Right forelimb (tissue), 1 donor: ENCODE data around the gene LIPC.

Experiments
- DNase-seq: peaks from one replicate; pipeline ENCODE4 v3.0.0-alpha.2; 2018

The LIPC gene

DNA sequence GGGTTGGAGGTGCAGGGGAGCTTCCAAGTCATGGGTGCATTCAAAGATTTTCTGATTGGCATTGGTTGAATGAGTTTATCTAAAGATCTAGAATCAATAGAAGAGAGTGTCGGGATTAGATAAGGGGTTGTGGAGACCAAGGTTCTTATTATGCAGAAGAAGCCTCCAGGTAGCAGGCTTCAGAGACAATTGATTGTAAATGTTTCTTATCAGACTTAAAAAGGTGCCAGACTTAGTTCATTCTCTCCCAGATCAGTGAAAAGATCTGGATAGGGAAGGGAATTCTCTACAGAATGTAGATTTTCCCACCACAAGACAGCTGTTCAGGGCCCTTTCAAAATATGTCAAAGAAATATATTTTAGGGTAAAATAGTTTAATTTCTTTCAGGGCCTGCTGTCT lies 129.5 kb downstream of the LIPC start:
- DNase-seq: no peak

DNA sequence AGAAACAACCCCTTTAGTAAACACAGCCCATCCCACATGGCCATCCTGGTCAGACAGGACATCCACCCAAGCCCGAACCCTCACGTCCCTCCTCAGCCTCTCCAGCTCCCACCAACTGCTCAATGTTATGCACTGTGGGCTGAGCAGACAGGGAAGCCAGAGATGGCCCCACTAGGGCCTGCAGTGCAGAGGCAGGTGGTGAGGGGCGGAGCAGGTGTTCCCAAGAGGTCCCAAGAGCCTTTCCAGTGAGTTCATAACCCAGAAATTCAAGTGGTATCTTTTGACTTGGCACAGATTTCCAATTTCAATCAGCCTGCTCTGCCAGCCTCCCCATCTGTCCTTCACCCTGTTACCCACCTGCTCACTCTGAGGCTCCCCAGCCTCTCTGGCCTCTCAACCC lies 130.3 kb downstream of the LIPC start:
- DNase-seq: no peak

DNA sequence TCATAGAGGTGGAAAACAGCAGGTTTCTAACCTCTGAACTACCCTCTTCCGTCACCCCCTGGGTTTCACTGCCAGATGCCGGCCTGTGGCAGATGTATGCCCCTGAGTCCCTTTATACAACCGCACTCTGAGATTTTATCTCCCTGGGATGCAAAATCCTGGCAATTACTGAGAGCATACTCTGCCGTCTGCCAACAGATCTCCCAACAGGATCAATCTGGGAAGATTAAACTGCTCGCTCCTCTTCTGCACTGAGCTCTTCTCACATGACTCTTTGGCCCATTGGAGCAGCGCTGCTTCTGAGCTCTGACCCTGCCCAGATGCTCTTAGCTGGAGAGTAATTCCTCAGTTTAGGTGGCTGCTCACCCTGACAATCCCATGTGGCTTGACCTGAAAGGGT lies 133.2 kb downstream of the LIPC start:
- no peak for DNase-seq

DNA sequence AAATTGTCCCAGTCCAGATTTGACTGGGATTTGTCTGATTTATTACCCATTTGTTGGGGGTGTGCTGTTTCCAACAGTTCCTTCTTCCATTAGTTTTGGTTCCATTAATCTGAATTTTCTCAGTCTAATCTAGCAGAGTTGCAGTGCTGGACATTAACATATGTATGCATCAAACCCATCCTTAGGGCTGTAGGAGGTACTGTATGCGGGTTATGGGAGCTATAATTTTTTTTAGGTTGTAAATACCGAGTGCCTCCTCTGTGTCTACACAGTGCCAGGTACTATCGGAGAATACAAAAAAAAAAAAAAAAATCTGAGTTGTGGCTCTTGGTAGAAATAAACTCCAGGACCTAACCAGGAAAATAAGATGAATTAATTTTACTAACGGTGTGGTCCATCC lies 133.8 kb downstream of the LIPC start:
- DNase-seq: no peak

DNA sequence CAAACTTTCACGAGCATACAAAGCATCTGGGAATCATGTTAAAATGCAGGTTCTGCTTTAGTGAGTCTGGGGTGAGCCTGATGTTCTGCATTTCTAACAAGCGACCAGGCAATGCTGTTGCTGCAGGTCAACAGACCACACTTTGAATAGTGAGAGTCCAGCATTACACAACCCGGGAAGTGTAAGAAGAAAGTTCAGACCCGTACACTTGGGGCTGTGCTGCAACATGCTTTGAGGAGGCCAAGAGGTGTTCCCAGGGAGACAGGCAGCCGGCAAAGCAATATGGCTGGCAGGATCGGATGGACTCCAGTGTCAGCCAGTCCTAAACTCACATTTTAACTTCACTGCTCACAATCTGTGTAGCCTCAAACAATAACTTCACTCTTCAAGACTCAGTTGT lies 134.2 kb downstream of the LIPC start:
- DNase-seq: no peak

DNA sequence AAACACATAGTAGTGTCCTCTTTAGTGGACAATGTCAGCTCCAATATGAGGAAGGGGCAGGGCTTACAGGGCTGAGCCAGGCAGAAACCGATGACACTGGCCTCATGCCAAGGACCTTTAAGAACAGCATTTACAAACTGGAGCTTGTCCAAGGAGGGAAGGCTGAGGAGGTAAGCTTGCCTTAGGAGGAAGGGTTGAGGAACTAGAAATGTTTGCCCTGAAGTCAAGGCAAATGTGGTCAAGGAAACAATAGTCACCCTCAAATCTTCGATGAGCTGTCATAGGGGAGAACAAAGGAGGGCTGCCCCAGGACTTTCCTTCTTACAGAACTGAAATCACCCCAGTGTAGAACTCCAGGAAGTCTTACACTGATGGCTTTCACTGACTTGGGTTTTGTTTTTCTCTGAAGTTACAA lies 136.4 kb downstream of the LIPC start:
- DNase-seq: no peak

DNA sequence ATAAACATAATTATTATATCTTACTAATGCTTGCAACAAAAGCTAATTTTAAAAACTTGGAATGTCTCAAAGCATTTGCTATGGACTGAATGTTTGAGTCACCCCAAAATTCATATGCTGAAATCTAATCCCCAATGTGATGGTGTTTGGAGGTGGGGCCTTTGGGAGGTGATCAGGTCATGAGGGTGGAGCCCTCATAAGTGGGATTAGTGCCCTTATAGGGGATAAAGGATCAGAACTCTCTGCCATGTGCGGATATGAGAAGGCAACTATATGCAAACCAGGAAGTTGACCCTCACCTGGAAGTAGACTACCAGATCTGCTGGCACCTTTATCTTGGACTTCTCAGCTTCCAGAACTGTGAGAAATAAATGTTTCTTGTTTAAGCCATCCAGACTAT lies 137.7 kb downstream of the LIPC start:
- DNase-seq: no peak

DNA sequence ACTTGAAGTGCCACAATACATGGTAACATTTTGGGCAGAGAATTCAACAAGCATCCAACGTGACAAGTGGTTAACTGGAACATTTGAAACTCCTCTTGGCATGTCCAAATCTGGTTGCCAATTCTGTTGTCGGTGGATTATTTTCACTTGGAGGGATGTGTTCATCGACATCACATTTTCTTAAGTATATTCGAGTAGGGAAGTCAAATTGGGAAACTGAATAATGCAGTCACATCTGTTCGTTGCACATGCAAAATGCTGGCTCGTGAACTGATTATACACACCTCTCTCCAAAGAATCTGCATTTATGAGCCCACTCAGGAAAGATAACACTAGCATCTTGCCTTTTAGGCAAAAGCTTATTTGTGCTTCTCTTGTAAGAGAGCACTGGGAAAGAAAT lies 139.7 kb downstream of the LIPC start:
- DNase-seq: no peak

DNA sequence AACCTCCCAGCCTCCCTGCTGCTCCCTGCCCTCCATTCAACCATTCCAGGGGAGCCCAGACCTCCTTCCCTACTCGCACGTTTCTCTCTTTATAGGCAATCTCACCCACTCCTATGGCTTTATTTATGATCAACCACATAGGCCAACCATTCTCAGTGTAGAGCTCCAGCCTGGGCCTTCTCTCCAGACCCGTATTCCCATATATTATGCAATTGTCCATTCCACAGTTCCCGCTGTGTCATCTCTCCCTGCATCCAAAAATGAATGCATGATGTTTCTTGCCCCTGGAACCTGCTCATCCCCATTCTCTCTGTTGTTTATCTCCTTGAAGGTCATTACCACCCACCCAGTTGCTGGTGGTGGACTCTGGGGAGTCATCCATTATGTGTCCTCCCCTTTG lies 140.7 kb downstream of the LIPC start:
- no peak for DNase-seq

DNA sequence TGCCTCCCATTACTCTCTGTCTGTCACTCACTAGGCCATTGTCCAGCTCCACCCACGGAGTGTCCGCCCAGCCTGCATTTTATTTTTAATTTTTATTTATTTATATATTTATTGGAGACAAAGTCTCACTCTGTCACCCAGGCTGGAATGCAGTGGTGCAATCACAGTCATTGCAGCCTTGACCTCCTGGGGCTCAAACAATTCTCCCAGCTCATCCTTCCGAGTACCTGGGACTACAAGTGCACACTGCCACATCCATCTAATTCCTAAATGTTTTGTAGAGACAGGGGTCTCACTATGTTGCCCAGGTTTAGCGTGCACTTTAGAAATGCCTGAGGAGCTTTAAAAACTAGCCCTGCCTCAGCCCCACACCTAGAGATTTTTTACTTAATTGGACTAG lies 141.5 kb downstream of the LIPC start:
- DNase-seq: no peak

DNA sequence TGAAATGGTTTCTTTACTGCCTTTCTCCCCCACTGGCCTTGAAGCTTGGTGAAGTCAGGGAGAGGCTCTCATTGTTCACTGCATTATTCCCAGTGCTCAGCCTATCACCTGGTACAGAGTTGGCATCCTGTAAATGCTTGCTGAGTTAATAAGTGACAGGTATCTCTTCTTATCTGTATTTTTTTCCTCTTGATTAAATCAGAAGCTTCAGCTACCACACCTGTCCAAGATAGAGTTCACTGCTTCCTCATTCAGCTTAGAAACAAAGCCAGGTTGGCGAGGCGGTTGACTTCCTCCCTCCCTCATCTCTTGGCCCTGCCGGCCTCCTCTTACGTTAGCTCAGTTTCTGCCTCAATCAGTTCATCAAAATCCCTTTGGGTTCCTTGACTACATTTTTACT lies 142.8 kb downstream of the LIPC start:
- DNase-seq: no peak

DNA sequence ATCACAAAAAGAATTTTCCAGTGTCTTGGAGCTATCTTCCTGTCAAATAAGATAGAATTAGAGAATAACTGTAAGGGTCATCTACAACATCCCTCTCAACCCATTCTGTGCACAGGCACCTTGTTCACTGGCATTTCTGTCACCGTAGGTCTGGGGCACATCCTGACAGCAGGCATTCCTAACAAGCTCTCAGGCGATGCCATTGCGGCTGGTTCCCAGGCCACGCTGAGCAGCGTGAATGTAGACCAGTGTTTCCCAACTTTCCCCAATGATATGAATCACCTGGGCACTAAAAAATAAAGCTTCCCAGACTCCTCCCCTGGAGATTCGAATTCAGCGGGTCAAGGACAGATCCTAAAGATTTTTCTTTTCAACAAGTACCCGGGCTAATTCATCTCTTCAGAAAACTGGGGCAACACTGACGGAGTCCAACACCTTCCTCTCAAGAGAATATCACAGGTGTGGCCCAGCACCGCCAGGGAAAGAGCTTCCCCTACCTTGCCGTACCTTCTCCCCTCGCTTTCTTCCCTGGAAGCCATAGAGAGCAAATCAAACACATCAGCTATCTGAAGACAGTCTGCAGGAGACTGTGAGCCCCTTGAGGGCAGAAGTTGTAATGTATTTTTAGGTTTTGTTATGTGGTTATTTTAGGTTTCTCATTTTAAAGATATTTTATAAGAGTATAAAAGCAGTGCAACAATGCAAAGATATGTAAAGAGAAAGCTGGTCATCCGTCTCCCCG lies 143.4 kb downstream of the LIPC start:
- DNase-seq: no peak

DNA sequence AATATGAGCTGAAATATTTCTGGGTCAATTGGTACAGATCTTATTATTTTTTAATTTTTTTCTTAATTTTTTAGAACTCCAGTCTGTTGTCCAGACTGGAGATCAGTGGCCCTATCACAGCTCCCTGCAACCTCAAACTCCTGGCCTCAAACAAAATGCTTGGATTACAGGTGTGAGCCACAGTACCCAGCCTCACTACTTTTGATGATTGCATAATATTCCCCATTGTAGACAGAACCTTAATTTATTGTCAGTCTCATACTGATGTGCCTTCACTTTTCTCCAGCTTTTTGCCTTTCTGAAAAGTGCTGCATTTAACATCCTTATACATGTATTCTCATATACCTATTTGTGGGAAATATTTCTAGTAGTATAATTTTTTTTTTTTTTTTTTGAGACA lies 144.9 kb downstream of the LIPC start:
- DNase-seq: no peak

DNA sequence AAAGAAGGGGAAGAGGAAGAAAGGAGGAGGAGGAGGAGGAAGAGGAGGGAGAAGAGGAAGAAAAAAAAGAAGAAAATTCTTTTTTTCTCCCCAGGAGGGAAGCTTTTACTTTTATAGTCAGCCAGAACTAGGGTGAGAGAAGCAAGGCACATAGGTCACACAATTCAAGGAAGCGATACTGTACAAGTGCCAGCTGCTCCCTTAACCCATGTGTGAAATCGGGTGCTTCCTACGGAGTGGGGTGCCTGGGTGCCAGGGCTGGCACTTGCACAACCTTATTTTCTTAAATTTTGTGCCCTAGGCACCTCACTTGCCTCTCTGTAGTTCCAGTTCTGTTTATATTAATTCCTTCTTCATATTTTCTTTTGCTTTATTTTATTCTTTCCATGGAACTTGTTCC lies 150.4 kb downstream of the LIPC start:
- DNase-seq: no peak

DNA sequence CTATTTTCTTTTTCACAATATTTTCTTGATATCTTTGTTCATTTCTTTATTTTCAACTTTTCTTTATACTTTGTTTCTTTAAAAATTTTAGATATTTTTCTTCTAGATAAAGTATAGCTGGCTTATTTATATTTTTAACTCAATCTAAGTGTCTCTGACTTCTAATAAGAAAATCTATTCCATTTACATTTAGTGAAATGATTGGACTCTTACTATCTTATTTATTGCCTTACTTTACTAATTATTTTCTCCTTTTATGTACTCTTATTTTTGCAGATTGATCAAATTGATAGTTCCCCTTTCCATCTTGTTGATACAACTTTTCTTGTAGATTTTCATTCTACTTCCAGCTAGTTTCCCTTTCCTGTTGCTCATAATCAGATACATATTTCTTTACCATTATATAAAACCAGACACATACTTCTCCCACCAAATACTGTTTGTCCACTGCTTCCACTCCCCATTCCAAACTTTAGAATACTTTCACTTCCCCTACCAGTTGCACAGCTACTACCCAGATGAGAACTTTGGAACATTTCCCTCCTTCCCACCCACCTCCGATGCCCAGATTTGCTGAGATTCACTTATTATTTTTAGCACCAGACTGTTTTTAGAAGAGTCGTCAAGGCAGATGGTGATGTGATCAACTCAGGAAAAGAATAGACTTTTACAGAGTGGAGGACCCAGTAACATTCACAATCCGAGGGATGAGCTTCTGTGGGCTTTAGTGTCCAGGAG lies 151.5 kb downstream of the LIPC start:
- no peak for DNase-seq

DNA sequence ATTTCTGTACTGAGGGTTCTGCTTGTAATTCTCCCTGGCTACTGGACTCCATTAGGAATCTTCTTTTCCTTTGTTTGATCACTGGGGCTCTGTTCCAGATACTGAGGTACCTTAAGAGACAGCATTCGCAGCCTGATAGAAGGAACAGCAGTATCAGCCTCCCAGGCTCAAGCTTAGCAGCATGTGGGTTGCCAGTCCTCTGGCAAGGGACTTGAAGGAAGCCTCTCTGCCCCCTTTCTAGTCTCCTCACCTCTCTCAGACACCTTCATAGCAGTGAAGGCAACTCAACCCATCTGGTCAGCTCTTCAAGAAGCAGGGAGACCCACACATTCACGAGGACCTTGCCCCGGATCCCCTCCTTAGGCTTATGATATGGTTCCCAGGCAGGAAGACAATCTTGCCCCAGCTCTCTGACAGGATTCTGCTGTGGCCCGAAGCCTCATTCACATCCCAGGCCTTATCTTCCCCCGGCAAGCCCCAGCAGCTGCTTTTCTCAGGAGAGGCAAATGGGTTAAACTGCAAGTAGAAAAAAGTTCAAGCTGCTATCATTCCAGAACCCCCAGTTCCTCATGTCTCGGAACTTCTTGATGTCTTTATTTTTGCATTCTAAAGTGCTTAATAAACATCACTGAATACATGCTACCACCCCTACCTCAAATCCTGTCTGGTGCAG lies 153.1 kb downstream of the LIPC start:
- DNase-seq: no peak

DNA sequence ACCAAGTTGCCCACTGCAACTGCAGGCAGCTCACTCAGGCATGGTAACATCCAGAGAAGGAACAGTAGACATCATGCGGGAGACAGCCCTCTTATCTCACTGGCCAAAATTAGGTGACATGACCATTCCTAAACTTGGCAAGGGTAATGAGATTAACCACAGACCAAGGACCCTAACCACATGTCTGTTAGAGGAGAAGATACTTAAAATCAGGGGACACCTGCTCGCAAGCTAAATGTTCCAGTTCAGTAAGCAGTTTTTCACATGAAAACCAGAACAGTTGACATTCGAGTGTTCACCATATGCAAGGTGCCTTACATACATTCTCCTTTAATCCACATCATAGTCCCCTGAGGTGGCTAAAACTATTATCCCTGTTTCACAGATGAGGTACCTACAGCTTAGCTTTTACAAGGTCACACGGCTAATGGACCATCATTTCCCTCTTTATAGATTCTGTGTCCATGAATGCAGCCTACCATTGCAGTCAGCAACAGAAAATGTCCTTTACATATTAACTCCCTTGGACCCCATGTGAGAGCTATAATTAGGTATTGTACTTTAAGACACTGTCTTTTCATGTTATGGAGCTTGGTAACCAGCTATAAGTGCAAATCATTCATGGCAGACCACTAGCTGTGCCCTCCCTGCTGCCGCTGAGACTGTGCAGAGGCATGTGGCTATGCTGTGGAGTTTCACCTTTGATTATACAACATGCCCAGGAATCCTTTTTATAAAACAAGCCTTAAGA lies 154.1 kb downstream of the LIPC start:
- no peak for DNase-seq

DNA sequence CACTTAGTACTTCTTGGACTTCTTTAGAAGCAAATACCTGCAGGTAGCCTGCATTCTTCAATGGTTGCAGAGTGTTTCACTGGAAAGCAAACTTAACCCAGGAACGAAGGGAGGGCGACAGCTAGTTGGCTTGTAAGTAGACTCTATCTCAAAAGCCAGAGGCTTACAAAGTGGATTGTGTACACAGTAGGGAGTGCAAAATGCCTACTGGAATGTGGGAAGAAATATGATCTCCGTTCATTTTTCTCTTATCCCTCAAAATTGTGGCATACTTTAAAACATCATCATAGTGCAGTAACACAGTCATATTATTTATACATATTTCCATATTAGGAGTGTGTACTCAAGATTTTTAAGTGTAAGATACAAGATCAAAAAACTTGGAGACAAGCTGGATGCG lies 155.7 kb downstream of the LIPC start:
- no peak for DNase-seq

DNA sequence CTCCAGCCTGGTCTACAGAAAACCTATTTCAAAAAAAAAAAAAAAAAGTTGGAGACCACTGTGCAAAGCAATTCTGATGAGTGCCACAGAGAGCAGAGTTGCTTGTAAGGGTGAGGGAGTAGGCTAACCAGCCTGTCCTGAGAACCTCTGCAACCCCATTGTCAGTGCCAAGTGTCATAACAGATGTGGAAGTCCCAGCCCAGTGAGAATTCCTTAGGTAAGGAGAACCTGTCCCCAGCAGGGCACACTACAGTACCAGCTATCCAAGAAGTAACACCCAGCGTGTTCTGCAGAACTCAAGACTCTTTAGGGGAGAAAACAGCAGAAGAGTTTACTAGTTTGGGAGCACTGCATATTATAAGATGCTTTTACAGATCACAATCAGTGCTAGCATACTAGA lies 156.3 kb downstream of the LIPC start:
- no peak for DNase-seq

DNA sequence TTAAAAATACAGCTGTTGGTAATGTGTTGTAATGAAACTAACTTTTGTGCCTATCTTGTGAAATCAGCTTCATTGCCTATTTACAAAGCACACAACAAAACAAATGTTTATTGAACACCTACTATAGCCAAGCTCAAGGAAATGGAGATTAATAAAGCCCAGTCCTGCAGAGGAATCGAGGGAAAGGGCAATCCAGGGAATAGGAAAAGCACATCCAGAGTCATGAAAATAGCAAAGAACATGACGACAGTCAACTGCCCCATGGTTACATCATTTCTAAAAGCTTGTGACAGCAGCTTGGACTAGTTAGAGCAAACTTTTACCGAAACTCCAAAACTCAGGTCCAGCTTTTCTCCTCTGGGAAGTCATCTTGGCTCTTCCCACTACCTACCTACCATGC lies 157.3 kb downstream of the LIPC start:
- DNase-seq: no peak

DNA sequence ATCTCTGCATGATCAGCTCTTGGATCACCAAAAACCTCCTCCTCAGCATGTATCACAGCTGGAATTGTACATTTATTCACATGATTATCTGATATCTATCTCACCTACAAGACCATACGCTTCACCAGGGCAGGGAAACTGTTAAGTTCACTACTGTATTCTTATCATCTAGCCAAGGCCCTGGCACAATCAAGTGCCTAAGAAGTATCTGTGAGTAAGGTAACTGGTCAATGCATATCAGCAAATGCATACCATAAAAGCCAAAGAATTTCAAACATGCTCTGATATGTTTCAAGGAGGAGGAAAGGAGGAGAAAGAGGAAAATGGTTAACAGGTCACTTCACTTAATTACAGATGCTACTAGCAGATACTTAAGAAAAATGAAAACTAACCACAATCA lies 158.4 kb downstream of the LIPC start:
- DNase-seq: no peak

DNA sequence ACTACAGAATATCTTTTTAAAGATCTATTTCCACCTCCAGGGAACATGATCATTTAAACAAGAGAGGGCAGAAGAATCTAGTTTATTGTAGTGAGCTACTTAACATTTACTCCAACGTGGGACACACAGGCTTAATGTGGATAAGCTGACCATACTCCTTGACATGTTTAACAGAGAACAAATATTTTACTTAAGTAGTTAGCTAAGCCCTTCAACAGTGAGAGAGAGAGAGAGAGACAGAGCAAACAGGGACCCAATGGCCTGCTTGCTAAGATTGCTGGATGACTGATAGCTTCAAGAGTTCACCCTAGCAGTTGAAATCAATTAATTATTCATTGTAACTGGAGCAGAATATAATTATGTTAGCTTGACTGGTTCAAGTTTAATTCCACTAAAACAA lies 159.1 kb downstream of the LIPC start:
- no peak for DNase-seq

DNA sequence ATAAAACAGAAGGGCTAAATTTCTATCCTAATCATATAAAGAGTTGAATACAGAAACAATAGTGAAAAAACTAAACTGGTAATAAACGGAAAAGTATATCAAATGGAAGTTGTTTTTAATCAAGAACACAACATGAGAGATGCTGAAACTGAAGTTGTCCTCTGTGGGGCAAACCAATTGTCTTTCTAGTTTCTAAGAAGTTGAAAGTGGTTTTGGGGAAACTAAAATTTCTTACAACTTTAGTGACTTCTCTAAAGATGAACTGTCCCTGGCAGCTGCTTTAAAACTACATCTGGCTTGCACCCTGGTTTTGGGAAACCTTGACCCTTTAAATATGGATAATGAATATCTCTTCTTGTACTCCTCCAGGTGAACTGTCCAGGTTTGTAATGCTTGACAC lies 162.1 kb downstream of the LIPC start:
- no peak for DNase-seq

DNA sequence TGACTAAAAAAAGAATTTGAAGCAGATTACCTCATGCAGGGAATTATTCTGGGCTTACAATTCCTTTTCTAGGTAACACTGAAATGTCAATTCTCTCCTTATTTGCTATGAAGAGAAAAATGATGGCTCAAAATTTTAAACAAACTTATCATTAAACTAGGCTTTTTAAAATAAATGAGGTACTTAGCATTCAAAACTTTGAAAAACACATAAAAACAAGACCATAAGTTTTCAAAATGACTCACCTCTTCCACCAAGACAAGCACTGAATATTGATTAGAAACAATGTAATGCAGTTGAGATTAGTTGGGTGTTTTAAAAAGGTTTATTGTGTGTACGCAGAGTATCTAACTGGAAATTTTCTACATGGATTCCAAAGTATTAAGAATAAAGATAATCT lies 163.1 kb downstream of the LIPC start:
- no peak for DNase-seq
